Activated T-cell treated with anti-CD3 and anti-CD28 coated beads for 48 hours (primary cell): ENCODE data around the gene TRMT44.

ENCODE experiments used
- DNase-seq: peaks from one replicate; pipeline ENCODE4 v3.0.0-alpha.2; 2020; ENCODE audit warnings: low read depth

The TRMT44 gene

GRCh38 chr4:8514391-8514790 is 73.8 kb downstream of the TRMT44 start:
- DNase-seq = no peak

DNA sequence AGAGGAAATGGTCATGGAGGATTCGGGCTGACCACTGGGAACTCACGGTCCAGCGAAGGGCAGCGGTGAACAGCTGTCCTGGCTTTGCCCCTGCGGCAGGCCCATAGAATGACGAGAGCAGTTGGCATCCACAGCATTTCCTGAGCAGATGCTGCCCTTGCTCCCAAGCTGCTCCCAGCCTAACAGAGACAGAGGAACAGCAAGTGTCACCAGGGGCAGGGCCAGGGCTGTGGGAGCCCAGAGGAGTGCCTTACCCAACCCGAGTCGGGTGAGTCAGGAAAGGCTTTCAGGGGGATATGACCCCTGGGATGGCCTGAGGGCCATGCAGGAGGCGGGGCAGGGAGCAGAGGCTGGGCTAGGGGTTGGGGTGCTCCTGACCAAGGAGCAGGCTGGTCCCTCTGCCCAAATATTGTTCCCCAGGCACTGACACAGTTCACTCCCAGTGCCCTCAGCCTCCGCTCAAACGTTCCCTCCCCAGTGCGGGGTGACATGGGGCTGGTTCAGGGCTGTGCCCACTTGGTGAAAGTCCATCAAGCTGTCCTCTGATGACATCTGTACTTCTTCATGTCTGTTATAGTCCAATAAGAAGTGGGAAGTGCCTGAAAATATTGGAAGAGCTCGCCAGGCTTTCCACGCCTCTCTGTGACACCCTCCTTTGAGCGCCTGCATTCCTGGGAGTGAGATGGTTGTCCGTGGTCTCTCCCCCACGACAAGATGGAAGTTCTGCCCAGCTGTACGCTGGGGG is 74.9 kb downstream of the TRMT44 start:
- no peak for DNase-seq

DNA sequence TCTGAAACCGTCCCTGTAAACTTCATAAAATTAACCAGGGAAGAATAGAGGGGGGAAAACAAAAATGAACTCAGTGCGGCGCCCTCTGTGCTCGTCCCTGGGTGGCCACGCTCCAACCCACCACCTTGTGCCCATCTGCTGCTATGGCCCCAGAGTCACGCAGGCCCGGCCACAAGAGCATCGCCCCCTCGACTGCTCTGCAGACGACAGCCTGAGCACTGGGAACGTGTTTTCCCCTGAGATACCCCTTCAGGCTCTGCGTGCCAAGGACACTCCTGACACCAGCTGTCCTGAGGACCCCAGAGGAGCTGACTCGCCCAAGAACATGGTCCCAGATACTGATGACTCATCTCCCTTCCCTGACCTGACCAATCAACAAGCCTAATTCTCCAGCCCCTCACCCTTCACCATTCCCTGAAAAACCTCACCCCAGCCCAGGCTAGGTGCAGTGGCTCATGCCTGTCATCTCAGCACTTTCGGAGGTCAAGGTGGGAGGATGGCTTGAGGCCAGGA is 75.5 kb downstream of the TRMT44 start:
- DNase-seq = no peak

DNA sequence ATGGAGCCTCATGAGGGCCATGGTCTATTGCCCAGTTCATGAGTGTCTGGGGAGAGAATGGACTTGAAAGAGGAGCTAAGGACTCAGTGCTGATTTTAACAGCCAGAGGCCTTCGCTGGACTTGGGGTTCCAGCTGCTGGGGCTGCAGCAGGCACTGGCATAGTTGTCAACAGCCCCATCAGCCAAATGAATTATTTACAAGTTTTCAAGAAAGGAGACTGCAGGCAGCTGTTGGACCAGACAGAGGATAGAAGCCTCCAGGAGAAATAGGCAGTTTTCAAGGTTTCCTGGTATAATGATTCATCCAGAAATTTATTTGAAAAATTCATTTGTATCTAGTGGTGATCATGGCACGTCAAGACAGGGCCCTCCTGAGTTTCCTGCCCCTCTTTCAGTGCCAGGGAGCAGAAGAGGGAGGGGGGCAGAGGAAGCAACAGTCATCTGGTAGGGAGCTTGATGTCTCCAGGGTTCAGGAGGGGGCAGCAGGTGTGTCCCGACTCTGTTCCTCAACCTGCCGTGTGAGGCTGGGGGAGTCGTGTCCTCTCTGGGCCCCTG is 76.5 kb downstream of the TRMT44 start:
- DNase-seq = no peak

GRCh38 chr4:8517946-8518345 is 77.4 kb downstream of the TRMT44 start:
- DNase-seq = no peak

DNA sequence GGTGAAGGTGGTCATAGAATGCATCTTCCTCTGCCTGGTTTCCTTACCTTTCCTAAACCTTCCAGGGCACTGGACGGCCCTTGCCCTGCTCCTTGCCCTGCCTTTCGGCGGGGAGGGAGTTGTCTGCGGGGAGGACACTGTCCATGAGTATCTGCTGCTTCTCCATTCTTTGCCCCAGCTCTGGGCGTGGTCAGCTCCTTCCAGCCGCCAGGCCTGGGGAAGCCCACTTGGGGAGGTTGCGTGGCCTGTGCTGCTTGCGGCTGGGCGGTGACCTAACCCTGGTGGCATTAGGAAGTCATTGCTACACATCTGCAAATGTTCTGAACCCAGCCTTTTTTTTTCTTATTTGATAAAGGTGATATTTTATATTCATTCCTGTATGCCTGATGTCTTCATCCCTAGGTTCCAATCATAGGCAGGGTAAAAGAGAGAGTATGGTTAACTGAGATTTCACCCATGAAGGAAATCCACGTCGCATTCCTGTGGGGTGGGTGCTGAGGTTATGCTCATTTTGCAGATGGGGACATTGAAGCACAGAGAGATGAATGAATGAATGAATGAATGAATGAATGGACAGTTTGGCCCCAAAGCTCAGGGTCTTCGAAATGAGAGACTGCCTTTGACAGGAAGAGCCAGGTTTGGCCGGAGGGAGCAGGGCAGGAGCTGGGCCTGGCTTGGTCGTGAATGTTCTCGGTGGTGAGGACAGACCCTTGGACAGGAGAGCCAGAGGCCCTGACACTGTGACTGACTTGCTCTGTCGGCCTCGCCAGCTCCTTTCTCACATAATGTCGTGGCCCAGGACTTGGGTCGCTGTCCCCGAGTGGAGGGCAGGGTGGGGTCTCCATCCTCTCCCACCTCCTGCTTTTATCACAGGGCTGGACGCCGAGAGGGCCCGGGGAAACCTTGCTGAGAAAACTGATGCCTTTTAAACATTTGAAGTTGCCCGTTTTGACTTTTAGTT is 81.9 kb downstream of the TRMT44 start:
- DNase-seq = no peak

- no peak for DNase-seq
Observed at GRCh38 chr4:8523175-8523574, 82.6 kb downstream of the TRMT44 start.

DNA sequence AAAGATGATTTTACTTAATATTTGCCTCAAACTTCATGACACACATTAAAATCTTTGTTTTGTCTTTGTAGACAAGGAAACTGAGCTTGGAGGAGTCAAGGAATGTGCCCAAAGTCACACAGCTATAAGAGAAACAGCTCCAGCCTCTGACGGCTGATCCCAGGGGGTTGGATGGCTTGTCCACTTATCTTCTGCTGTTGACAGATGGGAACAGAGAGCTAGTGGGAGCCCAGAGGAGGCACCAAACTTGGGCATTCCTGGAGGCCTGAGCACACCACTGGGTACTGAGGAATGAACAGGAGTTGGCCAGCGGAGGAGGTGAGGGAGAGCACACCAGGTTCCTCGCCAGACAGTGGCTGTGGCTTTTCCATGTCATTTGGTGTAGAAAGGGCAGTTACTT is 83.2 kb downstream of the TRMT44 start:
- DNase-seq = no peak

GRCh38 chr4:8524595-8525382 is 84.2 kb downstream of the TRMT44 start:
- DNase-seq = no peak

DNA sequence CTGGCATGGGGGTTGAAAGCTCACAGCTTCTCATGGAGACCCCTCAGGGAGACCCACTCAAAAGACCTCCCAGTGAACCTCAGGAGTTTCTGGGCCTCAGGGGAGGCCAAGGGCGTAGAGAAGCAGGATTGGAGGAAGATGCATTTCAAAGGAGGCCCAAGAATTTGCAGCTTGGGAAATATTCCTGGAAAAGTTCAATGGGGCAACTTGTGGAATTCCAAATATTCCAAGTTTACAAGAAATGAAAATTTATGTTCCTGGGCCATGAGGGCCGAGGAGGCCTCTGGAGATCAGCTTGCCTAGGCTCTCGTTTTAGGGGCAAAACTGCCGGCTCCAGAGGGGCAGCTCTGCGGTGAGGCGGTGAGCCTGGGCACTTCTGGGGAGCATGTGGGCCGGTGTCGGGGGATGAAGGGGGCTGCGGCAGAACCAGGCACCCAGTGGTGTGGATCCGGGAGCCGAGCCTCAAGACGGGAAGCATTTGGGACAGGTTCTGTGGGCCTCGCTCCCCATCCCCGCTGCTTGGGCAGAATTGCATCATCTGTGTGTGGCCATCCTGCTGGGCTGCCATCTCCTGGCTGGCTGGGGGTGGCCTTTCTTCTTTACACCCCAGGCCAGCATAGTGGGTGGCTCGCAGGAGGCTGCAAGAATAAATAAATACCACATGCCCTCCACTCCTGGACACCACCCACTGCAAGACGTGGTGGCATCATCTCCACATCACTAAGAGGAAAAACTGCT is 85.0 kb downstream of the TRMT44 start:
- DNase-seq = no peak
